MM.1S (cell line): ENCODE data around the gene ENTPD5.

Experiments
- DNase-seq: peaks from one replicate; pipeline ENCODE4 v3.0.0-alpha.2; 2015
- H2AFZ ChIP-seq: fragments of 300-600 bp; sonication (generic); 2 replicates; pipeline ENCODE4 v1.6.0; 2016; ENCODE audit warnings: antibody characterized with exemption, low read length
- H3F3A ChIP-seq: fragments of 300-600 bp; sonication (generic); 2 replicates; pipeline ENCODE4 v1.6.1; 2016; ENCODE audit warnings: mild to moderate bottlenecking, antibody characterized with exemption, low read length, moderate library complexity, mixed read lengths; ENCODE audit not compliant: insufficient read depth
- H3K27ac ChIP-seq: fragments of 300-600 bp; sonication (generic); 2 replicates; pipeline ENCODE4 v1.5.1; 2016; ENCODE audit warnings: mild to moderate bottlenecking, low read length
- H3K27me3 ChIP-seq: fragments of 300-600 bp; sonication (generic); replicated peaks from 2 replicates; pipeline ENCODE4 v1.6.0; 2016; ENCODE audit warnings: low read length; ENCODE audit not compliant: insufficient read depth
- H3K36me3 ChIP-seq: fragments of 300-600 bp; sonication (generic); replicated peaks from 2 replicates; pipeline ENCODE4 v1.6.1; 2016; ENCODE audit warnings: mild to moderate bottlenecking, low read length, mixed read lengths; ENCODE audit not compliant: insufficient read depth
- H3K4me1 ChIP-seq: fragments of 300-600 bp; sonication (generic); 2 replicates; pipeline ENCODE4 v1.6.1; 2016; ENCODE audit warnings: low read length, mixed read lengths
- H3K4me2 ChIP-seq: fragments of 300-600 bp; sonication (generic); 2 replicates; pipeline ENCODE4 v1.6.0; 2016; ENCODE audit warnings: low read depth, low read length
- H3K4me3 ChIP-seq: fragments of 300-600 bp; sonication (generic); 2 replicates; pipeline ENCODE4 v1.5.1; 2016; ENCODE audit warnings: low read length, mixed read lengths
- H3K79me2 ChIP-seq: fragments of 300-600 bp; sonication (generic); 2 replicates; pipeline ENCODE4 v1.6.1; 2016; ENCODE audit warnings: mixed run types, low read length, mixed read lengths
- H3K9ac ChIP-seq: fragments of 300-600 bp; sonication (generic); 2 replicates; pipeline ENCODE4 v1.6.1; 2016; ENCODE audit warnings: low read length, mixed read lengths
- H3K9me2 ChIP-seq: fragments of 300-600 bp; sonication (generic); replicated peaks from 2 replicates; pipeline ENCODE4 v1.6.1; 2016; ENCODE audit warnings: mild to moderate bottlenecking, low read length, mixed read lengths; ENCODE audit not compliant: insufficient read depth
- H3K9me3 ChIP-seq: fragments of 300-600 bp; sonication (generic); replicated peaks from 2 replicates; pipeline ENCODE4 v1.6.1; 2016; ENCODE audit warnings: mild to moderate bottlenecking, low read length, mixed read lengths; ENCODE audit not compliant: insufficient read depth
- H4K20me1 ChIP-seq: fragments of 300-600 bp; sonication (generic); 2 replicates; pipeline ENCODE4 v1.6.1; 2016; ENCODE audit warnings: mild to moderate bottlenecking, low read length, moderate library complexity, mixed read lengths; ENCODE audit not compliant: insufficient read depth
- EZH2 ChIP-seq: fragments of 300-600 bp; sonication (generic); optimal IDR thresholded peaks from 2 replicates; pipeline ENCODE3; 2017; ENCODE audit warnings: low read depth, mild to moderate bottlenecking, antibody characterized with exemption, low read length, mixed read lengths
- EZH2phosphoT487 ChIP-seq: fragments of 300-600 bp; sonication (generic); IDR thresholded peaks from 2 replicates; pipeline ENCODE4 v1.6.1; 2018; ENCODE audit warnings: antibody characterized with exemption, low read length
- TF ChIP-seq, protein P1 (sequence below): fragments of 300-600 bp; sonication (generic); IDR thresholded peaks from 2 replicates; pipeline ENCODE4 v1.5.1; 2016; ENCODE audit warnings: antibody characterized with exemption, low read length, mixed read lengths

ENTPD5 gene

DNA sequence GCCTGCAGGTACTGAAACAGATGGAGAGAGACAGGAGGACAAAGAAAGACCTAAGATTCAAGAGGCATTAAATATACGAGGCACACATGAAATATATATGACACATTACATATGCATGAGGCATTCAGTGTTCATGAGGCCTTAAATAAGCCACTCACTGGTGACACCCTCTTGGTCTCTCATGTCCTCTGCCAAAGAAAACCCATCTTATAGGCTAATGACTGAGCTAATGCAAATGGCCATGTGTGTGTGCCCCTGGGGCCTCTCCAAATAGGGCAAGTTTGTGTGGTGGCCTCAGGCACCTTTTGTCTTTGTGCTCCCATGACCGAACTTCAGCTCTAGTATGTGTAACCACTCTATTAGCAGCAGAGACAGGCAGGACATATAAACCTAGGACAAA is 50.2 kb downstream of the ENTPD5 start:
- no peak for DNase-seq

DNA sequence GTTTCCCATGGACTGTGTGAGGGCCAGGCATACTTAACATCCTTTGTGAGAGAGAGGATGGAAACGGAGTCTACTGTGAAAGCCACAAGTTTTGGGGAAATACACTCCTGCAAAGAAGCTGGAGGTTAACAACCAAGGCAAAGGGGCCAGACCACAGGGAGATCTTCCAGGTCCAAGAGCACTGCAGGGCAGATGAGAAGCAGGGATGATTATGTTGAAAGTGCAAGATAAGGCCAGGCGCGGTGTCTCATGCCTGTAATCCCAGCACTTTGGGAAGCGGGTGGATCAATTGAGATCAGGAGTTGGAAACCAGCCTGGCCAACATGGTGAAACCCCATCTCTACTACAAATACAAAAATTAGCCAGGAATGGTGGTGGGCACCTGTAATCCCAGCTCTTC is 53.9 kb downstream of the ENTPD5 start:
- TF ChIP-seq EZH2, result no peak
- TF ChIP-seq EZH2phosphoT487, result no peak
- Histone ChIP-seq H3K27me3 (no peaks in the 10 kb centered on the region), H3K4me2 (no peak overlapping the region), H3K9me3 (no peaks in the 10 kb centered on the region), H3K79me2 (no peaks in the 10 kb centered on the region), H2AFZ (no peak overlapping the region), H3K4me3 (no peak overlapping the region), H3K9ac (no peak overlapping the region), H4K20me1 (no peaks in the 10 kb centered on the region), H3K9me2 (no peaks in the 10 kb centered on the region), H3K36me3 (no peaks in the 10 kb centered on the region), H3F3A (no peaks in the 10 kb centered on the region), H3K4me1 (no peaks in the 10 kb centered on the region), H3K27ac (no peak overlapping the region)
- no peak for DNase-seq

More for the DNA sequence above, 50.2 kb downstream of the ENTPD5 start:
- Histone ChIP-seq H3K9ac (no peak overlapping the region), H3K27me3 (no peaks in the 10 kb centered on the region), H3K36me3 (no peaks in the 10 kb centered on the region), H3F3A (no peaks in the 10 kb centered on the region), H3K4me3 (no peak overlapping the region), H4K20me1 (no peaks in the 10 kb centered on the region), H3K79me2 (no peaks in the 10 kb centered on the region), H3K9me3 (no peaks in the 10 kb centered on the region), H3K9me2 (no peaks in the 10 kb centered on the region), H3K4me1 (no peaks in the 10 kb centered on the region), H3K27ac (no peak overlapping the region), H3K4me2 (no peak overlapping the region), H2AFZ (no peak overlapping the region)
- no peak for TF ChIP-seq EZH2
- TF ChIP-seq EZH2phosphoT487, result no peak
- TF ChIP-seq, protein P1, sequence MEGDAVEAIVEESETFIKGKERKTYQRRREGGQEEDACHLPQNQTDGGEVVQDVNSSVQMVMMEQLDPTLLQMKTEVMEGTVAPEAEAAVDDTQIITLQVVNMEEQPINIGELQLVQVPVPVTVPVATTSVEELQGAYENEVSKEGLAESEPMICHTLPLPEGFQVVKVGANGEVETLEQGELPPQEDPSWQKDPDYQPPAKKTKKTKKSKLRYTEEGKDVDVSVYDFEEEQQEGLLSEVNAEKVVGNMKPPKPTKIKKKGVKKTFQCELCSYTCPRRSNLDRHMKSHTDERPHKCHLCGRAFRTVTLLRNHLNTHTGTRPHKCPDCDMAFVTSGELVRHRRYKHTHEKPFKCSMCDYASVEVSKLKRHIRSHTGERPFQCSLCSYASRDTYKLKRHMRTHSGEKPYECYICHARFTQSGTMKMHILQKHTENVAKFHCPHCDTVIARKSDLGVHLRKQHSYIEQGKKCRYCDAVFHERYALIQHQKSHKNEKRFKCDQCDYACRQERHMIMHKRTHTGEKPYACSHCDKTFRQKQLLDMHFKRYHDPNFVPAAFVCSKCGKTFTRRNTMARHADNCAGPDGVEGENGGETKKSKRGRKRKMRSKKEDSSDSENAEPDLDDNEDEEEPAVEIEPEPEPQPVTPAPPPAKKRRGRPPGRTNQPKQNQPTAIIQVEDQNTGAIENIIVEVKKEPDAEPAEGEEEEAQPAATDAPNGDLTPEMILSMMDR, result no peak

DNA sequence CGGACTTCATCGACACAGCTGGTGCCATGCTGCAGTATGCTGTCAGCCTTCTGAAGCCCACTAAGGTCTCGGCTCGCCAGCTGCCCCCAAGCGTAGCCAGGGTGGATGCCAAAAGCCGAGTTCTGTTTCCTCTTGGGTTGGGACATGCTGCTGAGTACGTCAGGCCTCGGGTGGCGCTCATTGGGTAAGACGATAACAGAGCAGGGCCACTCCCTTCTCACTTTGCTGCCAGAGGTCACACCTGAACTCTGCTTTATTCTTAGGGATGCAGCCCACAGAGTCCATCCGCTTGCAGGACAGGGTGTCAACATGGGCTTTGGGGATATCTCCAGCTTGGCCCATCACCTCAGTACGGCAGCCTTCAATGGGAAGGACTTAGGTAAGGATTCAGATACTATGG is 57.9 kb downstream of the ENTPD5 start:
- Histone ChIP-seq H3K27ac (no peak overlapping the region), H3K4me1 (no peaks in the 10 kb centered on the region), H3K79me2 (no peaks in the 10 kb centered on the region), H3K9me3 (no peaks in the 10 kb centered on the region), H3K4me2 (no peak overlapping the region), H3F3A (no peaks in the 10 kb centered on the region), H3K36me3 (no peaks in the 10 kb centered on the region), H4K20me1 (no peaks in the 10 kb centered on the region), H2AFZ (no peak overlapping the region), H3K4me3 (no peak overlapping the region), H3K9me2 (no peaks in the 10 kb centered on the region), H3K9ac (no peak overlapping the region), H3K27me3 (no peaks in the 10 kb centered on the region)
- DNase-seq, result no peak
- TF ChIP-seq EZH2 (no peak), EZH2phosphoT487 (no peak)
- TF ChIP-seq, protein P1, result no peak

- Histone ChIP-seq H4K20me1 (no peaks in the 10 kb centered on the region), H3K4me1 (no peaks in the 10 kb centered on the region), H3K27ac (no peak overlapping the region), H3K36me3 (no peaks in the 10 kb centered on the region), H3K27me3 (no peaks in the 10 kb centered on the region), H3K4me3 (no peak overlapping the region), H3K9ac (no peak overlapping the region), H3K9me2 (no peaks in the 10 kb centered on the region), H3K9me3 (no peaks in the 10 kb centered on the region), H3K4me2 (no peak overlapping the region), H2AFZ (no peak overlapping the region), H3K79me2 (no peaks in the 10 kb centered on the region), H3F3A (no peaks in the 10 kb centered on the region)
- no peak for TF ChIP-seq EZH2
- TF ChIP-seq, protein P1, result no peak
- TF ChIP-seq EZH2phosphoT487, result no peak
- DNase-seq, result no peak
These were observed 60.5 kb downstream of the ENTPD5 start for GRCh38 chr14:73958591-73958990.
